H1 (cell line): Measurements from ENCODE around the gene AGAP1. TPM values are rescaled to one million over a fixed set of nuclear protein-coding genes. Genes with fewer than 3 reads are reported as not detected.

ENCODE experiments used
- CTCF ChIP-seq, 3 experiments: IDR thresholded peaks; 1 replicate in 2 of 3; 2 replicates in 1 of 3; pipeline versions ENCODE4 v1.5.1 to v1.6.1; 2011; ENCODE audit warnings: low read length in 3 of 3, mild to moderate bottlenecking in 3 of 3, inconsistent platforms in 2 of 3, low read depth in 1 of 3, moderate library complexity in 1 of 3; ENCODE audit not compliant: insufficient read depth in 1 of 3; ENCODE audit errors: control extremely low read depth in 1 of 3
- SP1 ChIP-seq: IDR thresholded peaks from 2 replicates; pipeline ENCODE4 v1.6.1; 2011; ENCODE audit warnings: low read depth, low read length
- polyA plus RNA-seq, 7 experiments: library from polyadenylated mRNA; depleted of rRNA in 3 of 7; stranded (reverse) in 5 of 7; unstranded in 2 of 7; fragments of >200 nt in 5 of 7; fragments of 200-250 nt in 2 of 7; gene quantifications; 1 replicate in 5 of 7; 2 replicates in 1 of 7; 4 replicates in 1 of 7; pipeline versions ENCODE4 v1.2.1 to v1.2.3, GENCODE V29; 2011 to 2013; ENCODE audit warnings: missing spikeins in 2 of 7, mixed read lengths in 2 of 7
- total RNA-seq: library from RNA; stranded (reverse); fragmentation: NEBNext Ultra II Directional; extraction: Animal tissue kit (Norgen Biotek cat#: 25700); gene quantifications from 2 replicates; pipeline ENCODE4 v1.2.1, GENCODE V29; 2021

AGAP1 gene
- total and polyA plus RNA-seq, 2 of the 8 experiments (the other 6 are each of a cell fraction or from before 2014, with no cell fraction given), result 18.1 to 39.4 TPM

DNA sequence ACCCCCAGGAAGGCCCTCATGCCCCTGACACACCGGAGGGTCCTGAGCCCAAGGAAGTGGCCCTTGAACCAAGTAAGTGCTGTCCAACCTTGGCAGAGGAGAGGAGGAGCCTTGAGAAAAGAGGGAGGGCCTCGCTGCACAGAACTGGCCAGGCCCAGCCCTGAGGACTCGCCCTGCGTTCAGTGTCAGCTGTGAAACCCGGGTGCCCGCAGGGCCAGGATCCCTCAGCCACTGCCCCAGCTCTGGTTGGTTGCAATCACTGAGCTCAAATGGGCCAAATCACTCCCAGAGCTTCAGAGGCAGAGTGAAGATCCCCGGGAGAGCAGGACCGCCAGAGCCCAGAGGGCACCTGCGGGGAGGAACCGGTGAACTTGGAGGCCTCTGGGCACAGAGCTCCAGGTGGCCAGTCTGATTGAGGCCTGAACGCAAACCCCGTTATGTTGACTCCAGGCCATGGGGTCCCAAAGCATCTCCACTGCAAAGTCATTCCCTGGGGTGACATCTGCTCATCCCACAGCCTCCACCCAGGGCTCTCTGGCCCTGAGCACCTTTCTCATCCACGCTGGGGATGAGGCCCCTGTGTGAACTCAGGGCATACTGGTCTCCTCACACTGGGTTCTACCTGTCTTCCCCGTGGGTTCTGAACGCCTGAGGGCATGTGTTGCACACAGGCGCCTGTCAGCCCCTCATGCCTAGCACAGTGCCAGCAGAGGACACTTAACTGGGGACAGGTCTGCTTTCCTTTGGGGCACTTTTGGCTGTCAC lies 662.4 kb downstream of the AGAP1 start (continued):
- TF ChIP-seq CTCF (IDR thresholded peaks at IDR 0.05; ENCODE audit: control extremely low read depth in 1 of 3, insufficient read depth in 1 of 3, low read depth in 1 of 3, low read length in 3 of 3) (no peak), SP1 (no peak)
